Astrocyte of the hippocampus (primary cell): Measurements from ENCODE around the gene ZNF701.
"Not testable (repeated sequence)": the region's sequence is repeated elsewhere in the genome, so short reads cannot be mapped to it uniquely, and the experiment has no call there.

Source experiments
- DNase-seq: peaks from one replicate; pipeline ENCODE4 v3.0.0; 2011; ENCODE audit warnings: low read depth, low spot score

The ZNF701 gene

GRCh38 chr19:52566121-52566520 lies 4.0 kb upstream of the ZNF701 start:
- DNase-seq: no peak

- DNase-seq: no peak
Observed at GRCh38 chr19:52566588-52566987, 3.5 kb upstream of the ZNF701 start.

GRCh38 chr19:52567921-52568320 lies 2.2 kb upstream of the ZNF701 start:
- DNase-seq: no peak

GRCh38 chr19:52569638-52569999 lies 468 bp upstream of the ZNF701 start:
- DNase-seq: peak; percentile 62

GRCh38 chr19:52584736-52585440 lies 14.8 kb downstream of the ZNF701 start:
- DNase-seq: no peak

GRCh38 chr19:52585604-52586003 lies 15.5 kb downstream of the ZNF701 start:
- no peak for DNase-seq

GRCh38 chr19:52590728-52591127 lies 20.6 kb downstream of the ZNF701 start:
- DNase-seq: no peak

- no peak for DNase-seq
Observed at GRCh38 chr19:52592301-52592700, 22.2 kb downstream of the ZNF701 start.

- not testable (repeated sequence) for DNase-seq
Observed at GRCh38 chr19:52593441-52593840, 23.4 kb downstream of the ZNF701 start.

GRCh38 chr19:52599241-52599640 lies 29.2 kb downstream of the ZNF701 start:
- no peak for DNase-seq

- no peak for DNase-seq
Observed at GRCh38 chr19:52600639-52601024, 30.5 kb downstream of the ZNF701 start.

- peak; percentile 96 for DNase-seq
Observed at GRCh38 chr19:52601025-52601973, 31.2 kb downstream of the ZNF701 start.

GRCh38 chr19:52601974-52602366 lies 31.9 kb downstream of the ZNF701 start:
- not testable (repeated sequence) for DNase-seq

- DNase-seq: no peak
Observed at GRCh38 chr19:52602941-52603340, 32.9 kb downstream of the ZNF701 start.

GRCh38 chr19:52603558-52604207 lies 33.6 kb downstream of the ZNF701 start:
- DNase-seq: no peak

GRCh38 chr19:52613299-52613906 lies 43.3 kb downstream of the ZNF701 start:
- DNase-seq: no peak

GRCh38 chr19:52621376-52621775 lies 51.3 kb downstream of the ZNF701 start:
- no peak for DNase-seq

- no peak for DNase-seq
Observed at GRCh38 chr19:52622261-52622660, 52.2 kb downstream of the ZNF701 start.

- DNase-seq: no peak
Observed at GRCh38 chr19:52626915-52627314, 56.8 kb downstream of the ZNF701 start.

- DNase-seq: not testable (repeated sequence)
Observed at GRCh38 chr19:52627441-52627840, 57.4 kb downstream of the ZNF701 start.

GRCh38 chr19:52635786-52636570 lies 65.9 kb downstream of the ZNF701 start:
- DNase-seq: no peak
